ENCODE results near the gene ZIC1.

The ZIC1 gene

DNA sequence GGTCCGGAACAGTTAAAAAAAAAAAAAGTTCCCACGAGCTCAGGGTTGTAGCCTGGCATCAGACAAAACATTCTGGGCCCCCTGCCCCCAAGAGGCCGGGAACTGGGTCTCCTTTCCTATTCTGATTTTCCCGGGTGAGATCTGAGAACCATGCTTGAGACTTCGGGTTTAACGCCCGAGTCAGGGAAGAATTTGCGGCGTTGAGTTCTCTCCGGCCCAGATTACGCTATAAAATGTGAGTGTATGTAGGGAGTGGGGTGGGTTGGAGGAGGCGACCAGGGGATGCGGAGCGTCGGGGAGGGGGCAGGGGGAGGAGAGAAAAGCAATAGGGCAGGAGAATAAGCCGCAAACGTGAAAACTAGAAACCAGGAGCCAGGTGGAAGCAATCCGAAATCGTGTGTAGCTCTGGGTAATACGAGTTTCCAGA, 2.7 kb downstream of the ZIC1 start:
- DNase-seq, result no peak

DNA sequence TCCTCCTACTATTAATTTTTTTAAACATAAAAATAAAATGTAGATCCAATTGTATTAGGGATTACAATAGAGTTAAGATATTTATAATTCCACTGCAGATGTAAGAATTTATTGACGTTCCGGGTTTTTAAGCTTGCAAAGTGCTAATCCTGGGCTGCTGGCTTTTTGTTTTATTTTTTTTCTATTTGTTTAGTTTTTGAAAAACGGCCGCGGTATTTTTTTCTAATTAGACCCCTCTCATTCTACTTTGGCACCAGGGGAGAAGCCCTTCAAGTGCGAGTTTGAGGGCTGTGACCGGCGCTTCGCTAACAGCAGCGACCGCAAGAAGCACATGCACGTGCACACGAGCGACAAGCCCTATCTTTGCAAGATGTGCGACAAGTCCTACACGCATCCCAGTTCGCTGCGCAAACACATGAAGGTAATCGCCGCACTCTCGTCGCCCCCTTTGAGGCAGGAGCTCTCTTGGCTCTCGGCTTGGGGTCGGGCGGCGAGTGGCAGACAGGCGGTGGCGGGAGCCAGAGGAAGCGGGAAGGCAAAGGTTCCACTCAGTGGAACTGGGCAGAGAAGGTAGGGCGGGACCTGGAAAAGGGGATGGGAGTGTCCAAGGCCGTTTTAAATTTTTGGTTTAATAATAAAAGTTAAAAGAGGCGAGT, 3.2 kb downstream of the ZIC1 start:
- no peak for DNase-seq

- DNase-seq, result no peak
Measured at GRCh38 chr3:147412917-147413685, 3.9 kb downstream of the ZIC1 start.

GRCh38 chr3:147413686-147414389, 4.7 kb downstream of the ZIC1 start:
- no peak for DNase-seq

- DNase-seq, result no peak
Measured at GRCh38 chr3:147414390-147415138, 5.4 kb downstream of the ZIC1 start.

DNA sequence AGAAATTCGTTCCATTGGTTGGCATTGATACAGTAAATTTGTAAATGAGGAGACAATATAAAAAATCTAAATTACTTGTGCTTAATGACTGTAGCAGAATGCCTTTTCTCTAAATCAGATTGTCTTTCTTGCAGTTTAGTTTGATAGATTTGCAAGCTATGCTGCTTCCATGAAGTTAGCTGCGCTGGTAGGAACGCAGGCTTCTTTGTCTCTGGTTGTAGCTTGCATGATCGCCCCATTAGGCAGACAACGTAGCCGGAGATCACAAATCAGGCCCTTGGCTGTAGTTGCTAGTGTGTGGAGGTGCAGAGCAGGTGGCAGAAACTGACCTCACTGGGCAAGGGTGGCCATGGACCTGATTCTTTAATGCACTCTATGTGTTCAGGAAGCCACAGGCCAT, 6.1 kb downstream of the ZIC1 start:
- DNase-seq, result no peak

GRCh38 chr3:147415874-147416273, 6.7 kb downstream of the ZIC1 start:
- no peak for DNase-seq

DNA sequence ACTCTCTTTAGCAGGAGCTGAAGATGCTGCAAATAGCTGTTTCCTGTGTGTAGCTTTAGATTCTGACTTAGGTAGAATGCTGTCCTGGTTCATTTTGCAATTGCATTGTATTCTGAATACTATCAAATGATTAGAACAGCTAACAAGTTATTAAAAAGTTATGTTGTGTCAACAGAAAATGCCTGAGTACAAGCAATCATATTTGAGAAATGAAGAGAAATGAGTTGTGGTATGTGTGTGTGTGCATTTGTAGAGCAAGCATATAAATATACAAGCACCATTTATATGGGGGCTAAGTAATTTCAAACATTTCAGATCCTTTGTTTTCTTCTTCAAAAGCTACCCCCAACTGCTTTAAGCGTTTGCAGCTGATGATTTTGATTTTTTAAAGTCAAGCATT, 7.8 kb downstream of the ZIC1 start:
- DNase-seq, result no peak

DNA sequence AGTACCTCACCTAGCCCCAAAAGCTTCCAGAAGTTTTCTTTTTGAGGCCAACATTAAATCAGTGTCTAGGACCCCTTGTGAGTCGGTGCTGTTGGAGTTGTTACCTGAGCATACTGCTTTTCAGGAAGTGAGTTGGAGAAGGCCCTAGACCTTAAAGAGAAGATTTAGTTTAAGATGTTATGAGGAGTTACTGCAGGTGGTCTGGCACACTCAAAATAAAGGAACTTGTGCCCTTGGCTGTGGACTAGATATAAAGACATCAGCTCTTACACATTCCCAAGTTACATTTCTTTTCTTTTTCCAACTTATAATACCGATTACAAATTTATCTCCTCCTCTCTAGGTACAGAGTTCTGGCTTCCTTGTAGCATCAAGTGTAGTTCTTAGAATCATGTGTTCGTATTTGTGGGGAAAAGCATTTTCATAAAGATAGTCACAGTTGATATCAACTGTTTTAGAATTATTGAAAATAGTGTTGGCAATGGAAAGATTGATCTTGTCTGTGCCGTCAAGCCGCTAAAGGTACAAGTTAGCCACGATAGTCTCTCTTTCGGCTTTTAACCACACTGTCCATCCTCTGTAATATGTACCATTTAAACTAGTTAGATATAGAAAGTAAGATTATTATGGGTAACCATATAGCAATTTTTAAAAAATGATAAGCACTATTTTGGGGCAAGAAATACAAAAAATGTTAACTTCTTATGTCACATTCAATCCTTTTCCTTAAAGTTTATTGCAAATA, 8.6 kb downstream of the ZIC1 start:
- DNase-seq, result no peak

DNA sequence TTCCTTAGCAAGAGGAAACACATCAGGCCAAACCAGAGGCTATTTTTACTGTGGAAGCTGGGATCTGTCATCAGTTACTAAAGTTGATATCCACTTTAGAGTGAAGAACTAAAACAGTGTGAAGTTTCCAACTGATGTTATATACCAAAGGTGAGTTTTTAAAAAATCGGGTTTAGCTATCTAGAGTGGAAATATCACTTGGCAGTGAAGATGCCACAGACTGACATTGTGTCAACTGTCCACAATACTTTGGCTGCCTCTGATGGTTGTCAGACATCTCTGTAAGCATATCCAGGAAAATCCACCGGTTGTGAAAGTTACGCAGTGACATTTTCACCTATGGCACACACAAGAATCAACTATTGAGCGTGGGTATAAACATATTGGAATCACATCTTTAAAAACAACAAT, 9.2 kb downstream of the ZIC1 start:
- no peak for DNase-seq

DNA sequence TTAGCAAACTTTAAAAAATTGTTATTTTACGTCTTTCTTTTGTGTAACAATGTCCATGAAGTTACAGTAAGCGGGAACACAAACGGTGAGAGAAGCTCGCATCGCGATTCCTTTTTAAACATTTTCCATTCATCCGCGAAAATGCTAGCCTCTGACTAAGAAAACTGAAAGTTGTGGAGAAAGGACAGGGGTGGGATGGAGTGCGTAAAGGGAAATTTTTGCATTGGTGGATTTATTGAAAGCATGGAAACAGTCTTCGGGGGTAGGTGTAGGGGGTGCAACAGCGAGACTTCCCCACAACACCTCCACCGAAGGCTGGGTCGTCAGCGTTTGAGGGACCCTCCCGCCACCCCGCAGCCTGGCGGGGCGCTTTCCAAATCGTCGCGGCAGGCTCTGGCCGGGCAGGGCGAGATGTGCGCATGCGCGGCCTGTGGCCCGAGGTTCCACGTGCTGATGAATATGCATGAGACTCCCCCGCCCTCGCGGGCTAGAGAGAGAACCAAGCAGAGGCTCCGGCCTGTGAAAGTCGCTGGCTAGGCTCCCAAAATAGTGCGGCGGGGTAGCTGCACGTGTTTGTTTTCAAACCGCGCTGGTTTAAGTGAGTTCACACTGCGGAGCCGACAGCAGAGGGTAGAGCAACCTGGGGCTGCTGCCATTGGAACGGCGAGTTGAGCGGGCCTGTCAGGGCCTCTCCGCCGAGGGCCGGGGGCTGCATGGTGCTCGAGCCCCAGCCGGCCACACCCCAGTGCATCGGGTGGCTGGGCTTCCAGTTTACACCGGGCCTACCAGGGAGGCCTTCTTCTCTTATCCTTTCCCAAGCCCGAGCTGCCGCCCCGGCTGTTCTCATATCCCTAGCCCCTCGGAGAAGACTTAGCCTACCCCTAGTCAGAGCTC, 9.9 kb downstream of the ZIC1 start:
- DNase-seq, result no peak

GRCh38 chr3:147419781-147420224, 10.6 kb downstream of the ZIC1 start:
- no peak for DNase-seq

GRCh38 chr3:147420353-147421183, 11.4 kb downstream of the ZIC1 start:
- DNase-seq, result no peak

DNA sequence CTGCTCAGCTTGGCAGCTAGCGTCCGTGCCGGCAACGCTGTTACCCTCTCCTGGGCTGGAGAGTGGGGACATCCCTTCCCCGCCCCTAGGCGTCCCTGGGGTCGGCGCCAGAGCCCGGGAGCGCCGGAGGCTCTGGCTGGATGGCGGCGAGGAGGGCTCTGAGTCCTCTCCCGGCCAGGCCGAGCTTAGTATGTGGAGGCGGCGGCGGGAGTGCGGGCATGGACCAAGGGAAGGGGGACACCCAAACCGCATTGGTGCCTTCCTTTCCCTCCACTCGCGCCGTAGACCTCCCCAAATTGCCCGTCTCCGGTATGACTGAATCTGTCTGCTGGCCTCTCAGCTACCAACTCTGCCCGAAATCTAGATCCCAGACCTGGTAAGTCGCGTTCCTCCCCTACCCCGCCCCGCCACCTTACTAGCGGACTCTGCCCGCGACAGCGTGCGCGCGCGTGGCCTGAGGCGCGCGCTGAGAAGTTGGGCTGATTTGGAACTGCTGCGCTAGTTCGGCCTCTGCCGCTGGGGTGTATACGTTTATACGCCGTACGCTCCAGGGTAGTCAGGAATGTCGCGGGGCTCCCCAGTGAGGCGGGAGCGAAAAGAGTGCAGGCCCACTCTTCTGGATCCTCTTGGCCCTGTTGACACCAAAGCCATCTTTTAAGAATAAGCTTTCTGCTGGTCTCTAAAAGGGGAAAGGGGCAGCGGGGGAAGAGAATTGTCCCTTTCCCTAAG, 12.2 kb downstream of the ZIC1 start:
- no peak for DNase-seq

DNA sequence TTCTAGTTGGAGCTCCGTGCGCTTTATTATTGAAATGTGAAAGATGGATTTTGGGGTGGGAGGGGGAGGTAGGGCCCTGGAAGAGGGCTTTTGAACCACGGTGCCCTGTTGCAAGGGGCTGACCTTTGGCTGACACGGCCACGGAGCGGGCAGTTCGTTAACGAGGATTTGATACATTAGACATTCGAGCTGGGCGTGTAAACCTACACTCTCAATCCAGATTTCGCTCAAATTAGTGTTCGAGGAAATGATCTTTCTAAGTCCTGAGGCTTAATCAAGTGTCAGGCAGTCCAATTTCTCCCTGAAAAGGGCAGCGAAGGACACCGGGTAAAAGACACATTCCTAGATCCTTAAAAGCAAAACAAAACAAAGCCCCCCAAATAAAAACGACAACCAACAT, 13.0 kb downstream of the ZIC1 start:
- DNase-seq, result no peak

DNA sequence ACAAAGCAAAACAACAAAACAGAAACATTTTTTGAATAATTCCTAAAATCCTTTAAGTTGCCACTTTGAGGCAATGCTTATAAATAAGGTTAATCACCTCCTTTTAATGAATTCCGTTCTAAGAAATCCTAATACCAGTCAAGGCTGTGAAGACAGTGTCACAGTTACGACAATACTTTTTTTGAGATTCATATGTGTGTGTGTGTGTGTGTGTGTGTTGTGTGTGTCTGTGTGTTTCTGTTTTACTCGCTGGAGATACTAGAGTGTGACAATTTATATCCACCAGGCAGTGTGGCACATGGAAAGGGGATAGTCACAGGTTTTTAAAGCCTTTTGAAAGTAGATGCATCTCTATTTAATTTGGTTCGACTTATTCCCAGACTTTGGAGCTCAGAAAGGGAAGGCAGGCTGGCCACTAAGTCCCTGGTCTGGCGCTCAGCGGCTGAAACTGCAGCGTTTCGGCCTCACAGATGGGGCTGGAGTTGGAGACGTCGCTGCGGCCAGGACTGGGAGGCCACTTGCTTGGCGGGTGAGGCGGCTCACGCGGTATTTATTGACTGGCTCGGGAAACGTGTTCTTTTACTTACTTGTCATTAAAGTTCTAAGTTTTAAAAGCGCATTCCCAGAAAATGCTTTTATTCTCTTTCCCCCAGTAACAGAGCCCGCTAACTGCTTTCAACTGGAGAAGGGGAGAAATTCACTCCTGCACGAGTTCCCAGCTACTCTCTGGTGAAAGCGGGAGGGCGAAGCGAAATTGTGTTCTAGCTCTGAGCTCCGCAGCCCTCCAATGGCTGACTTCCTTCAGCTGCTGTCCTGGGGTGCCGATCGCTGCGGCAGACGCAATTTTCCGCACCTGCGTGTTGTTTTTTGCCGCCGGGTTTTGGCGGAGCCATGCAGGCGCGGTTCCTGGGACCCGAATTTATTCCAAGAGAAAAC, 13.7 kb downstream of the ZIC1 start:
- no peak for DNase-seq

DNA sequence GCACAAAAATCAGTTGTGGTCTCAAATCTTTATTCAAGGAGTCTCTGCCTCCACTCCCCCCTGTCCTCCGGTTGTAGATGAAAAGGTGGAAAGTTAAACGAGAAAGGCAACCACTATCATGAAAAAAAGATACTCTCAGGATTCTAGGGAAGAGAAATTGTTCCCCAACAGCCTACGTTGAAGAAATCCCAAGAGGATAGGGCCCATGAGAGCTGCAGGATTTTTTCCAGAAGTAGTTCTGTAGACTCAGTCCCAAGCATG, 14.3 kb downstream of the ZIC1 start:
- no peak for DNase-seq

GRCh38 chr3:147423798-147424580, 14.8 kb downstream of the ZIC1 start:
- DNase-seq, result no peak
